RPMI8226 (cell line): ENCODE data around the gene MIPEP.
A peak's percentile ranks its signal among the peaks of the same experiment; 100 is the strongest.

Experiments used
- DNase-seq: peaks from one replicate; pipeline ENCODE4 v3.0.0-alpha.2; 2015

Gene MIPEP

DNA sequence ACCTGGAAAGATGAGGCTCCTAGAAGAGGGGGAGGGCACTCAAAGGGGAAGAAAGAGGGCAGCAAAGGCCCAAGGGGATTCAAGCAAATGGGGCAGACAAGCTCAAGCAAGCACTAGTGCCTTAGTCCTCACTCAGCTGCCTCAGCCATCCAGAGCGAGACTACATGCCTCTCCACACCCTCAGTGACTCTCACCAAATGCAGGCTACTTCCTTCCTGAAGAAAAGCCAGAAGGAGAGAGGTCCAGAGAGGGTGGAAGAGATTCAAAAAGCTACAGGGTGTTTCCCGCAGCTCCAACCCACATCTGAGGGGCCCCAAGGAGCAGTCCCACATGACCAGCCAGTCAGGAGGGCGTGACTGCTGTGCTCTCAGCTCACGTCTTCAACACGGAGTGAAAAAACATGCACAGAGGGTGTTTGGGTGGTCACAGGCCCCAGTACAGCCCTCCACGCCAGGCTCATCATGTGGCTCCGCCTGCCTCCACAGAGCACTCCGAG, 40.5 kb downstream of the MIPEP start:
- DNase-seq: no peak

DNA sequence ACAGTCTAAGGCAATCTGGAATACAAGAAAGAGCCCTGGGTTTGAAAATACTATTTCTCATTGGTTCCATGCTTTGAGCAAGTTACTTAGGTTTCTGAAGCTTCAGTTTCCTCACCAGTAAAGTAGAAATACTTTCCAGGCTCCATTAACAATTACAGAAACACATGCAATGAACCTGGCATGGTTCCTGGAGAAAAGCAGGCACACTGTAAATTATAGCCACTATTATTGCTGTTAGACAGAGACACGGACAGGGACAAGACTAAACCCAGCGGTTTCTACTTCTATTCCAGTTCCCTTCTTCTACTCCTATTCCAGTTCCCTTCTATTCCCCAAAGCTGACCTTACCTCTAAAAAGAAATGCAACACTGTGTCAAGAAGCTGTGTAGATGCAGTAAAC, 41.2 kb downstream of the MIPEP start:
- no peak for DNase-seq

DNA sequence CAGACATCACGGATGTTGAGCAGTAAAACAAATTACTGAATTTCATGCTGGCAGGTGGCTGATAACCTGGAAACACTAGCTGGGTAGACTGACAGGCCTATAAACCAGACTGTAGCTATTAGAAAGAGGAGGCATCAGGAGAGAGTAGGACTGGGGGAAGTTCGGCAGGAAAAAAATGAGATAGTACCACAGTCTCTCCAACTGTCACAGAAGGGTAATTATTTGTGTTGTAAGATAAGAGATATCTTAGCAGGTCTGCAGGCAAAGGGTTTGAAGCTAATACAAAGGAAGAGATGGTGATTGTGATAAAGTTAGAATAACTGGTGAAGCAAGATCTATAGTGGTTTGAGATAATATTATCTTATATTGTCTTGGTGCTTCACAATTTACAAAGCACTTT, 41.7 kb downstream of the MIPEP start:
- no peak for DNase-seq

DNA sequence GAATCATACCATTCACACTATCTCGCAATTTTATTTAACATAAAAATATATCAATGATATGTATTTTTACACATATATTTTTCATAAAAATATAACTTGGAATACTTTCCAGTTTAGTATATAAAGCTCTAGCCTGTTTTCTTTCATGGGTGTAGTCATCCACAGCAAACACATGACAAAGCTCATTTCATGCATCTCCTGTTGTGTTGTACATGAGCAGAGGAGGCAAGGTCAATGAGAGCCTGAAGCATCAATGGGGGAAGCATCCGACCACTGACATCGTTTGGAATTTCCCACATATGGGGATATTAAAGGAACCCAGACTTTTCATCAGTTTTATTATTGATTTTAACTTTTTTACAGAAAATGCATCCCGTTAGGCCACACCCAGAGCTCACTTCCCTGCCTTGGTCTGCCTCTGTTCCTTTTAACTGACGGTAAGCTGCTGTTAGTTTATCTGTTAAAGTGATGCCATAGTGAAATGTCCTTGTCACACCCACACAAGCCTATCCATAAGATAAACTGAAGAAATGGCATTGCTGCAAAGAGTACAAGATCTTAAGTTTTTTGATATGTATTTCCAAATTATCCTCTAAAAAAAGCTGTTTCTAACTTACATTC, 44.0 kb downstream of the MIPEP start:
- DNase-seq: no peak

DNA sequence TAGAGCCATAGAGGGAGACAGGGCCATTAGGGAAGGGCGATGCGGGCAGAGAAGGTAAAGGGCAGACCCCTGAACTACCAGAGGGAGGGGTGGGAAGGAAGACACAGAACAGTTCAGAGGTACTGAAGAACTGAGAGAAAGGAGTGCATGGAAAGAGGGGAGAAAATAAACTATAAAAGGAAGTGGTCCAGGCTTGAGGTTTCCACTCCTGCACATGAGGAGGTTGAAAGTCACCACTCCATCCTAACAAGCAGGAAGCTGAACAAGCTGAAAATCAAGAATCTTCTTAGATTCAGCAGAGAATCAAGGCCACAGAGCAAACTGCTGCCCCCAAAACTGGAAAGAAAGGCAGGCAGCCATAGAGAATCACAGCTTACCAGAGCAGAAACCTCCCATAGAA, 45.1 kb downstream of the MIPEP start:
- DNase-seq: no peak

DNA sequence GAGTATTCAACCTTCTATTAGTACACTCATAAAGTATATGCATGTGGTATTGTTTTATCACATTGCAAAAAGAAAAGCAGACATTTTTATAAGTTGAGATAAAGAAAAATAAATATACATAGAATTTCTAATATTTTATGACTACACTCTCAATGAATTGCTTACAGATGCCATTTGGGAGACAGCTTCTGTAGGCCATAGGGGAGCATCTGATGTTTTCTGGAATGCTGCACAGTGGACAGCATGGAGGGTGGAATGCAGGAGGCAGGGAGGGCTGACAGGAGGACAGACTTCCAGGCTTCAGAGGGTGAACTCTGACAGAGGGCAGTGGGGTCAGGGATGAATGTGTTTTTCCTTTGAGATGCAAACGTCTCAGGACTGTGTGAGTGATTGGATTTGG, 45.8 kb downstream of the MIPEP start:
- no peak for DNase-seq

DNA sequence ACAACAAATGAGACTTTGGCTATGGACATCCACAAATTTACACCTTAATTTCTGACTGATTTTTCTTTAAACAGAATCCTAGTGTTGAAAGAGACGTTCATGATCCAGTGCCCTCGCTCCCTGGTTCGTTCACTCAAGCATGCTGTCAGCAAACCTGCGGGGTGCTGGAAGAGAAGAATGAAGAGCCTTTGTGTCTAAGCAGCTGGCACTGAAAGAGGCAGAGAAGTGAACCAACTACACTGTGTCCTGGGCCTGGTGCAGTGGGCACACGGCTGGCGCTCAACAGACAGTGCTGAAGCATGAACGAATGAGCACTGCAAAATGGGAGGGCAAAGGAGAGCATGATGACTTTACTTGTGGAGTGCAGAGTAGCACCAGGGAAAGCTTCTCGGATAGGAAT, 46.8 kb downstream of the MIPEP start:
- no peak for DNase-seq

DNA sequence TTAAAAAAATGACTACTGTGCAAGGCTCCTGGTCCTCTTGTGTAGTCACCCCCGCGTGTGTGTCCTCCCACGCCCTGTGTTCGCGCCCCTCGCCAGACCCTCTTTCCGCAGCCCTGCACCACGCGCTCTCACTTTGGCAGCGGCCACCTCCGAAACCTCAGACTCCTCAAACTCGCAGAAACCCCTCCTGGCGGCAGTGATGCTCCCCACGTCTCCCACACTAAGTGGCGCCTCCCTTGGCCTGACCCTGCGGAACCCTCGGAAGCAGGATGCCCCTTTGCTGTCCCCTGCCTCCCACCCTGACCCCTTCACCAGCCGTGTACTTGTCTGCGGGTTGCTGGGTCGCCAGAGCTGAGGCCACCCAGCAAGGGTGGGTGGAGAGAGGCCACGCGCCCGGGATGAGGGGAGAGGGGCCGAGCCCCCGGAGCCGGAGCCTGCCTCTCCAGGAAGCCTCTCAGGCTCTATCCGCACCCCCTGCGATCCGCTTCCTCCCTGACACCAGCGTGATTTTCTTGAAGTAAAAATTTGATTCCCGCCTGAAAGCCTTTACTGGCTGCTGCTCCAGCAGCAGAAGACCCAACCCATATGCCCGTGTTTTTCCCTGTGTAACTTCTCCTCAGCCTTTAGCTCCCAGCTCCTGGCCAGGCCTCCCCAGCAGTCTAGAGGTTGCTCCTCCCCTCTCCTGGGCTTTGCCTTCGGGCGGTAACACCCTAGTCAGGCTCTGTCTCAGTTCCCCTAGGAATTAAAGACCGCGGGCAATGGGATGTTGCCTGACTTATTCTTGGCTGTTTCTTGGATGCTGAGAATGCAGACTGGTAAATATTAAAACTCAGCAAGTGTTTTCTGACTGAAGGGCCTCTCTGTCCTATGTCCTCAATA, 55.2 kb downstream of the MIPEP start:
- DNase-seq: no peak

DNA sequence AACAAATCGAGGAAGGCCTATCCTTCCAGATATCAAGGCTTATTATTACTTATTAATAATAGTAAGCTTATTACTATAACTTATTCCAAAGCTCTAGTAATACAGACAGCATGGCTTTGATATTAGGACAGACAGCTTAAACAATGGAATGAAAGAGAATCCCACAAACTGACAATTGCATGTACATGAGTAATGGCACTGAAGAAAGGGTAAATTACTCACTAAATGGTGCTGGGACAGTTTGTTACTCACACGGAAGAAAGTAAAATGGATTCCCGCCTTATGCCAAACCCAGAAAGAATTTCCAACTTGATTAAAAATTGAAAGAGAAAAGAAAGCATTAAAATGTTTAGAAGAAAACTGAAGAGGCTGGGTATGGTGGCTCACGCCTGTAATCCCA, 60.3 kb downstream of the MIPEP start:
- DNase-seq: no peak

DNA sequence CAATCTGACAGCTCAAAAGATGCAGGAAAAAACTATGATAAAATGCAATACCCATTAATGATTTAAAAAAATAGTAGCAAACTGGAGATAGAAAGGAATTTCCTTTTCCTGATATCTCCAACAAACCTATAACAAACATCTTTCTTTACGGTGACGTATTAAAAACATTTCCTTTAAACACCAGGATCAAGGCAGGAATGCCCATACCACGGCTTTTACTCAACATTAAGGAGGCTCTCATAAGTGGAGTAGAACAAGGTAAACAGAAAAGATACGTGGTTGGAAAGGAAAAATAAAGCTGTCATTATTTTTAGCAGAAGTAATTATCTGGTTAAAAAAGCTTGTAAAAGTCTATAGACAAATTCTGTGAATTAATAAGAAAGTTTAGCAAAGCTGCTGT, 61.1 kb downstream of the MIPEP start:
- no peak for DNase-seq

DNA sequence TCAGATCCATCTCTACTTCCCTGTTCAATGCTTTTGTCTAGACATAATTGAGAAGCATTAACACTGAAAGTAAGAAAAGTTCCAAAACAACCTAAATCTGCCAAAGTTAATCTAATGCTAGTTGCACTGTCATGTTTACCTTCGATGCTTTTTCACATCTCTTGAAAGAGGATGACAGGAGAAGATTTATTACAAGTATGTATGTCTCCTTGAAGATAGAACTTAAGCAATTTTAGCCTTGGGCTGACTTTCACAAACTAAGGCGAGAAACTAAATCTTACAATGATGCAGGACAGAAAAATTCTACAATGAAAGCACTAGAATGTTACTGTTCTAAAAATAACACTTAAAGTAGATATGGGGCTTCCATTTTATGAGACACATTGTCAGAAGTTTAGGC, 64.0 kb downstream of the MIPEP start:
- DNase-seq: no peak

DNA sequence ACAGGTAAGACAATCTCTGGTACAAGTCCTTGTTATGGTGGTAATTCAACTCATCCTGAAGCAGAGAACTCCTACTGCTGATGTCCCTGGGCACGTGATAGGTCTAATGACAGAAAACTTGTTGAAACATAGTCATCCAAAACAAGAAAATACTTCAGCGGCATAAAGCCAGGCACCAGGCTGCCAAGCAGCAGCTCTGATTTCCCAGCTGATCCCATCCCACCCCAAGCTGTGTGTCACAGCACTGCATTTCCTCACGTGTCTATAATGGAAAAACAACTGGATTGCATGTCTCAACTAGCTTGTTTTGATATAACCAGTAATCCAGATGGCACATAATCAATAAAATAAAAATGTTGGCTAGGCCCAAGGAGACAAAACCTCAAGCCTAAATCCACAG, 64.8 kb downstream of the MIPEP start:
- DNase-seq: no peak

DNA sequence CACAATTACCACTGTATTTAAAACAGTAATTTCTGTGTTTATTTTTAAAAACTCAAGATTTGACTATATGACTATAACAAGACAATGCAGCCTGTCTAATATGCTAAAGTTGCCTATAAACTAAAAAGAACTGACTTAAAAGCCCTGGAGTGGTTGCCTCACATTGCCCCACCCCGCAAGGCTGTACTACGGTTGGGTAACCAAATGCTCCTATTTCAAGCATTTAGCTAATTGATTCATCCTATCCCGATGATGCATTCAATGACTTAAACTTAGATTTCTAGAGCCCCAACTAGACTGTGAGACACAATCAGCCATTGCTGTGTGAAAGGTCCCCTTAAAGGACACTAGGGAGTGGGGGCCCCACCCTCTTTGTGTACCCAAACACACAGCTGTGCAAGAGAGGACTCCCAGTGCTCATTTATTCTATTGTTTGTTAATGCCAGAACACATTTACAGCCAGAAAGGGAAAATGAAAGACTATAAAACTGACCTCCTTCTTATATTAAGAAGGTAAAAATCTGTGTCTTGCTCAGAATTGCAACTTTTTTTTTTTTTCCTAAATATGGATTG, 66.9 kb downstream of the MIPEP start:
- no peak for DNase-seq

DNA sequence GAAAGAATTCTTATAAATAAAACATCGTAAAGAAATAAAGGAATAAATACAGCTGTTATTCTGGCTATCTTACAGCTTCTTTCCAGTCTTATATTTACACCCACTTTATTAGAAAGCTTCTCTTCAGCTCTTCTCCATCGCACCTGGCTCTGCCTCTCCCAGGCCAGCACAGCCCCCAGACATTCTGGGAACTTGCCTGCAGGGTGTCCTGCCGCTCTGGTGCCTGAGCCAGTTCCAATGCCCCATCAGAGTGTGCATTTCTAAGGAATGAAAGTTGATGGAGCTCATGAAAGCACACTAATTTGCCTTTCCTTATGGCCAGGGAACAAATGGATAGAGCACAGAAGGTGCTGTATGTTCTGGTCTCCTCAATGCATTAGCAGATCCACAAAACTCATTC, 68.7 kb downstream of the MIPEP start:
- DNase-seq: no peak

DNA sequence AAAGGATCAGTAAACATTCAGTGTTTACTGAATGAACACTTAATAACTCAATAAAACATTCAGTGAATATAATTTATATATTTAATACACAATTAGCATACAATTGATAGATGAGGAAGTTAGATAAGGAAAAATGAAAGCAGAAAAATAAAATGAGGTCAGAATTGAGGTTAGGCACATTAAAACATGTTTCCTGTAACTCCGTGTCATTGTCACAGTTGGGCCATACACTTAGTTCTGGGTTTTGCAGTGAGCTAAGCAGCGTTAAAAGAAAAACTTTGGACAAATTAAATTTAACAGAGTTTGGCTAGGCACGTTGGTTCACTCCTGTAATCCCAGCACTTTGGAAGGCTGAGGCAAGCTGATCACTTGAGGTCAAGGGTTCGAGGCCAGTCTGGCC, 71.4 kb downstream of the MIPEP start:
- no peak for DNase-seq

DNA sequence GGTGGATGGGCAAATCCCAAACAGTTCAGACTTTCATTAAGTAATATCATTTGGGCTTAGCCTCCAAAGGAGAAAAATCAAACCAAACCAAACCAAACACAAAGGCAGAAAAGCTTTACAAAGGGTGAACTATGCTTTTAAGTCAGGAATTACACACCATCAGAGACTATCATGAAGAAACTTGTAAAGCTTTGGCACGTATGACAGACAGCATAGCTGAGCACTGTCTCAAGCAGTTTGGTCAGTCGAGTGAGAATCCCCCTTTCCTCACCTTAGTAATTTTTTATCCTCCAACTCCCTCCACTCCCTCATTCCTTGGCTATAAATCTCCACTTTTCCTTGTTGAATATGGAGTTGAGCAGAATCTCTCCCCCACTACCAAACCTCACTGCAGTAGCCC, 72.1 kb downstream of the MIPEP start:
- no peak for DNase-seq

DNA sequence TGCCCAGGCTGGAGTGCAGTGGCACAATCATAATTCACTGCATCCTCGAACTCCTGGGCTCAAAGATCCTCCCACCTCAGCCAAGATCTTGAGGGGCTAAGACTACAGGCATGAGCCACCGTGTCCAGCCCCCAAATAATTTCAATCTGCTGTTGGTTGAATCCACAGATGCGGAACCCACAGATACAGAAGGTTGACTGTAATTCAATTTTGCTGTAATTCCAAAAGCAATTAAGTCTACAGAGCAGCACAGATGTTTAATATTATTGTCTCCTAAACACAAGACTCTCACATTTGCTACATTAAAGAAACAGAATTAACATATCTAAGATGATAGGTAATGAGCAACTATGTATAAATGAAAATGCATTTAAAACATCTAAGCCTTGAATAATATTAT, 75.6 kb downstream of the MIPEP start:
- DNase-seq: no peak

DNA sequence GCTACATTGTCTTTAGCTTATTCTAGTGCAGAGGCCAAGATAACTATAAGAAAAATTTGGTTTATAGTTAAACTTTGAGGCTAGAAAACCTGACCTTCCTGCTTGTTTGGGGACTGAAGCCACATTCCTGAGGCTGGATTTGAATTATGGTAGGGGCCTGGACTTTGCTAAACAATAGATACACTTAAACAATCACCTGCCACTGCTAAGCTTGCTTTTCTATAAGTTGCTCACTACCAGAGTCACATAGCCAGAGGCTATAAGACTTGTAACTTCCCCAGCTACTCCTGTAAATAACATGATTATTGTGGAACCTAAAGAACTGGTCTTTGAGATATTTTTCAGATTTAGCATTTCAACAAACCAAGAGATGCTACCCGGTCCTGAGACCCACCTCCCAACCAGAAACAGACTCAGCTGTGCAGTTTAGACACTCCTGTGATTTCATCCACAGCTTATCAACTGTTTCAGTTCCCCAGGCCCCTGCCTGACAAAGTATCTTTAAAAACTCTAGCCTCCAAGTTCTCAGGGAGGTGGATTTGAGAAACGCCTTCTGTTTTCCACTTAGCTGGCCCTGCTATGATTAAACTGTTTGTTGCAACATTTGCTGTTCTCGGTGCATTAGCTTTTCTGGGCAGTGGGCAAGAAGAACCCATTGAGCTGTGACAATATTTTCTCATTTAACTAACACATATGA, 77.7 kb downstream of the MIPEP start:
- DNase-seq: peak; percentile 14

DNA sequence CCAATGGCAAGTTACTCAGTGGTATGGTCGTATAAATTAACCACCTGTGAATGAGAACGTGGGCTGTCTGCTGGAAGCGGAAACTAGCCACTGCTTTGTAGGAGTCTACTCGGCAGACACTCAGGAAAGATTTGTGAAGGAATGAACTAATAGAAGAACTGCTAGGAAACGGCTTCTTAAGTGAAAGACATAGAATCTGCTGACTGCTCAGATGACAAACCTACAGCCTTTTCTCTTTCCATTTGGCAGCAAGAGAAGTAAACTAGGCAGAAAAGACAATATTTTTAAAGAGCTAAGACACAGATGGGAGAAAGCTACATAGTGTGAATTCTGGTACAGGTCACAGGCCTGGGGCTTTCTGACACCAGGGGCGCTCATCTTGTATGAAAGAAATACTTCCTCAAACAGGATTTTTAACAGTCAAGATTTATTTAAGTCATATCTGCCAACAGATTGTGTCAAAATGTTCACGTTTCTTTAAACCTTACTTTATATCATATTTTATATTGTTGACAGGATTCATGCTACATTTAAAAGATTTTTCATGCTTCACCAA, 78.4 kb downstream of the MIPEP start:
- peak; percentile 50 for DNase-seq

DNA sequence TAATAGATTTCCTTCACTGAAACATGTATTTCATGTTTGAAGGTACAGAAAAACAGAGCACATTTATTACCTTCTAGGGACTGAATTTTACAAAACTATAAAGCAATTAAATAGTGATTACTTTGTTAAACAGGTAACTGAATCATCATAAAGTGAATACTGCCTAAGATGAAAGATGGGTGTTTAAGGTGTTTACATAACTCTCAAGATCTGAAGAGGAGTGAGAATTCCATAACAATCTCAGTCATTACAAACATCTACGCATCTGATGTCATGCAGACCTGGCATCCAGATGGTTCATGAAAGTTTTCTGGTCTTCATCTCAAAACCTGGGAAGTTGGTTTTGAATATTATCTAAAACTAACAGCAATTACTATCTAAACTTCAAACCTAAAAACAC, 80.4 kb downstream of the MIPEP start:
- DNase-seq: no peak

DNA sequence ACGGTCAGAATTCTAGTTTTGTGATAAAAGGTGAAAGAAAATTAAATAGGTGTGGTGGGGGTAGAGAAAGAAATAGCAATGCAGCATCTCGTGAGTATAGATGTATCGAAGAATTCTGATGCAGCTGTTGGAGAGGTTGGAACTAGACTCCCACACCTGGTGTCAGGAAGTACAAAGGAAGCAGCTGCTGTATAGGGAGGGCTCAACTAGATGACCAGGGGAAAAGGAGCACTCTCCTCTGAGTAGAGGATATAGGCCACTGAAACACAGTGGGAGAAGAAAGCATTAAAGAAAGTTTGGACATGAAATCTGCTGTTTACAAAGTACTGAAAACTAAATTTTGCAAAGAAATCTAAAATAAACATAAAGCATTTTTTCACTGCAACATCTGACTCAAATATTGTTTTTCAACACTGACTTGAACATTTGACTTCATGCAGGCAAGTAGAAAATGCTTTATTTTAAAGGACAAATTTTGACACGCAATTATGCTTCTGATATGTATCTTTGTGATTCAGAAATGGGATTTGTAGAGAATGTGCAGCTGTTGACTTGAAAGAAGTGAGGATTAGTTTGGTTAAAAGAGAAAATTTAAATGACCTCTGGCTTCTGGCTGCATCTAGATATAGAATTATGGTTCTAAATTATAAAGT, 82.2 kb downstream of the MIPEP start:
- DNase-seq: peak; percentile 61

DNA sequence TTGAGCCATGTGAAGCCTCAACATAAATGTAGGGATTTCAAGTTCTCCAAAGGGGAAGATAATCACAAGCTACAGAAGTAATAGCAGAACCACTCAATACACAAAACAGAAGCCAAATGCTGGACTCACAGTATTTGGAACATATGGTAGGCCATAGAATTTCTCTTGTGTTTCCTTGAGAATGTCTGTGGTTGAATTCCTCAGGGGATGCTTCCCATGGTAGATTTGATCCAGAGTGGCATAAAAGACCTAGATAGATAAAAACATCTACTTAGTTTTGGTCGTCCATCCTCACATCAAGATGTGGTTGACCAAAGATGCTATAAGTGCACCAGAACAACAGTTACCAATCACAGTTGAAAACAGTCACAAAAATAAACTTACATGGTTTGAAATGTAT, 83.4 kb downstream of the MIPEP start:
- DNase-seq: no peak

DNA sequence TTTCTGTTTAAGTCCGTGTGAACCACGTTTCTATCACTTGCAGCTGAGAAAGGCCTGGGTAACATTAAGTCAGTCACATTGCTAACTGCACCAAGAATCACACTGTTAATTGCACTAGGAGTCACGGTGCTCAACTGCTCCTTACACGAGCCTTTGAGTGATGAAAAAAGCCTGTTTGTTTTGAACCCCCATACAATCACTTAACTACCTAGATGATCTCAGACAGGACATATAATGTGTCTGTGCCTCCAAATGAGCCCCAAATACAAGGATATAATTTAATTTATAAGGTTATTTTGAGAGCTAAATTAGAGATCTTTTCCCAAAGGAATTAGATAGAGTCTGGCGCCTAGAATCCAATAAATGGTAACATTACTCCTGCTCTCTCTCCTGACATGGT, 84.1 kb downstream of the MIPEP start:
- no peak for DNase-seq
